Diencephalon (tissue), 1 donor: ENCODE data around the gene NOL12. TPM values are rescaled to one million over a fixed set of nuclear protein-coding genes. Genes with fewer than 3 reads are reported as not detected.

Experiments
- small RNA-seq: library from RNA; depleted of rRNA; stranded (forward); fragments of <200 nt; gene quantifications from one replicate; pipeline ENCODE3, GENCODE V24; 2014
- total RNA-seq: library from RNA; depleted of rRNA; stranded (reverse); fragments of >200 nt; gene quantifications from one replicate; pipeline ENCODE4 v1.2.3, GENCODE V29; 2014

Gene NOL12
- total RNA-seq: 15.0 TPM

GRCh38 chr22:37686002-37686982, at the start of gene NOL12:
NOL12 (plus strand) TSS chr22:37686343; CDS start chr22:37686393, 50 bp downstream.

GRCh38 chr22:37639070-37639760, 46.9 kb upstream of the NOL12 start, which contains the start of gene SH3BP1:
SH3BP1 (plus strand) TSS chr22:37639669; CDS start chr22:37639788, 119 bp downstream.

GRCh38 chr22:37658133-37659065, 27.7 kb upstream of the NOL12 start, which contains the start of gene PDXP:
PDXP (plus strand) TSS chr22:37658723; CDS start chr22:37658783, 60 bp downstream.

GRCh38 chr22:37674951-37675929, 10.9 kb upstream of the NOL12 start, which contains the start of gene LGALS1:
LGALS1 (plus strand) TSS chr22:37675636; CDS start chr22:37675703, 67 bp downstream.

GRCh38 chr22:37696657-37697537, 10.8 kb downstream of the NOL12 start, which contains the start of gene TRIOBP:
TRIOBP (plus strand) TSS chr22:37697048; CDS start chr22:37701366, 4,318 bp downstream.

Small RNA genes lying within 50 kb of the gene (small RNA-seq; reads per million reads assigned to genes)
- not detected for gene RN7SL385P

Other genes with a start within 250 kb of the NOL12 start
- gene MFNG, start 200.0 kb upstream of the NOL12 start, total RNA-seq: 4.2 TPM
- 4.6 TPM for gene CARD10, start 166.9 kb upstream of the NOL12 start, total RNA-seq
- 3.2 TPM for gene CDC42EP1, start 125.9 kb upstream of the NOL12 start, total RNA-seq
- gene LGALS2, start 106.3 kb upstream of the NOL12 start, total RNA-seq: not detected
- 37.6 TPM for gene GGA1, start 77.5 kb upstream of the NOL12 start, total RNA-seq
- gene SH3BP1, start 46.7 kb upstream of the NOL12 start, total RNA-seq: 0.92 TPM
- 56.1 TPM for gene PDXP, start 27.6 kb upstream of the NOL12 start, total RNA-seq
- 107 TPM for gene LGALS1, start 10.7 kb upstream of the NOL12 start, total RNA-seq
- 16.1 TPM for gene TRIOBP, start 10.7 kb downstream of the NOL12 start, total RNA-seq
- 13.8 TPM for gene GCAT, start 121.6 kb downstream of the NOL12 start, total RNA-seq
- gene GALR3, start 137.0 kb downstream of the NOL12 start, total RNA-seq: not detected
- gene ANKRD54, start 158.0 kb downstream of the NOL12 start, total RNA-seq: 27.2 TPM
- 478 TPM for gene EIF3L, start 163.1 kb downstream of the NOL12 start, total RNA-seq
- gene MICALL1, start 220.0 kb downstream of the NOL12 start, total RNA-seq: 27.9 TPM